Lung (tissue), 12 donors: Measurements from ENCODE around the gene DYNAP. TPM values are rescaled to one million over a fixed set of nuclear protein-coding genes. Genes with fewer than 3 reads are reported as not detected.

Experiments used
- ATAC-seq: fragments of 200-7000 bp; cut with Tn5 transposase; one replicate; pipeline ENCODE4 v1.9.1; 2020; ENCODE audit warnings: moderate number of reproducible peaks; ENCODE audit not compliant: insufficient read depth, low FRiP score
- DNase-seq, 3 donors: peaks; one replicate each; pipeline ENCODE4 v3.0.0-alpha.2; 2013 to 2017
- H3K27ac ChIP-seq, 2 donors: one replicate each; pipeline ENCODE4 v1.5.1; 2013; ENCODE audit warnings: mild to moderate bottlenecking in 2 of 2, moderate library complexity in 2 of 2, control low read depth in 1 of 2, inconsistent platforms in 1 of 2, low read depth in 1 of 2, low read length in 1 of 2
- H3K27me3 ChIP-seq, 3 donors: one replicate each; pipeline ENCODE4 v1.5.1; 2013; ENCODE audit warnings: low read length in 2 of 3; ENCODE audit not compliant: control insufficient read depth in 3 of 3, insufficient read depth in 3 of 3
- H3K36me3 ChIP-seq, 4 donors: one replicate each; pipeline ENCODE4 v1.5.1; 2013; ENCODE audit warnings: low read length in 4 of 4, mild to moderate bottlenecking in 1 of 4, moderate library complexity in 1 of 4; ENCODE audit not compliant: control insufficient read depth in 4 of 4, insufficient read depth in 4 of 4
- H3K4me1 ChIP-seq, 5 donors: one replicate each; pipeline ENCODE4 v1.5.1; 2013; ENCODE audit warnings: low read length in 5 of 5, mild to moderate bottlenecking in 2 of 5, moderate library complexity in 1 of 5; ENCODE audit not compliant: control insufficient read depth in 5 of 5, insufficient read depth in 5 of 5
- H3K4me3 ChIP-seq: one replicate; pipeline ENCODE4 v1.5.1; 2013; ENCODE audit warnings: mild to moderate bottlenecking, control low read depth, moderate library complexity
- H3K9ac ChIP-seq, 2 donors: one replicate each; pipeline ENCODE4 v1.5.1; 2013; ENCODE audit warnings: low read length in 2 of 2, control low read depth in 1 of 2; ENCODE audit not compliant: insufficient read depth in 1 of 2
- H3K9me3 ChIP-seq, 4 donors: one replicate each; pipeline ENCODE4 v1.5.1; 2013; ENCODE audit warnings: low read length in 3 of 4, mild to moderate bottlenecking in 1 of 4, moderate library complexity in 1 of 4; ENCODE audit not compliant: control insufficient read depth in 4 of 4, insufficient read depth in 3 of 4
- WGBS, 2 donors: extraction: QIAGEN DNeasy Blood & Tissue Kit; methylation state at CpG; one replicate each; pipeline ENCODE4 v1.1.7; 2013; 5-methylcytosine and 5-hydroxymethylcytosine counted together
- polyA plus RNA-seq, 2 donors: library from polyadenylated mRNA; stranded (reverse); fragments of 200-250 nt; gene quantifications; one replicate each; pipeline ENCODE4 v1.2.1, GENCODE V29; 2013
- total RNA-seq, 2 donors: library from RNA; depleted of rRNA in 1 of 2; stranded (reverse); fragments of >200 nt in 1 of 2; gene quantifications; one replicate each; pipeline ENCODE4 v1.2.1, GENCODE V29; 2014 to 2021
- TF ChIP-seq, protein P1 (sequence below): IDR thresholded peaks from 2 replicates; pipeline ENCODE4 v1.5.1; 2012; ENCODE audit warnings: mild to moderate bottlenecking; ENCODE audit errors: control extremely low read depth, extremely low read depth
- donor health status: control.
- donor health status: control.
- donor health status: Bipolar disorder and iron deficiency.
- donor health status: healthy.
- donor health status: DM: yes; HTN: yes; CAD: no.

The DYNAP gene
- total and polyA plus RNA-seq, 4 donors, result not detected

DNA sequence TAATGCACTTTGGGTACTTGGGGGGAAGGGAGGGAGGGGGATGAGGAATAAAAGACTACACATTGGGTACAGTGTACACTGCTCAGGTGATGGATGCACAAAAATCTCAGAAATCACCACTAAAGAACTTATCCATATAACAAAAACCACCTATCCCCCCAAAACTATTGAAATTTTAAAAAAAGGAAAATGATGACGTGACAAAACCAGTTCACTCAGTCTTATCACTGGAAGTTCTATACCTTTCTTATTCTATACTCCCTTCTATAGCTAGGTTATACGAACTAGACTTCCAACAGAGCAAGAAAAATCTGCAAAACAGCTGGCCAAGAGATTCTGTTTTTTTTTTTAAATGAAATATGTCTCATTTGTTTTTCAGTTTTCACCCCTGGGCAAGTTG, 20.8 kb downstream of the DYNAP start:
- no peak overlapping the region for H3K27ac ChIP-seq
- 74 to 78% methylated on average over 2 of the region's 2 CpGs for WGBS, 2 donors
- TF ChIP-seq, protein P1, sequence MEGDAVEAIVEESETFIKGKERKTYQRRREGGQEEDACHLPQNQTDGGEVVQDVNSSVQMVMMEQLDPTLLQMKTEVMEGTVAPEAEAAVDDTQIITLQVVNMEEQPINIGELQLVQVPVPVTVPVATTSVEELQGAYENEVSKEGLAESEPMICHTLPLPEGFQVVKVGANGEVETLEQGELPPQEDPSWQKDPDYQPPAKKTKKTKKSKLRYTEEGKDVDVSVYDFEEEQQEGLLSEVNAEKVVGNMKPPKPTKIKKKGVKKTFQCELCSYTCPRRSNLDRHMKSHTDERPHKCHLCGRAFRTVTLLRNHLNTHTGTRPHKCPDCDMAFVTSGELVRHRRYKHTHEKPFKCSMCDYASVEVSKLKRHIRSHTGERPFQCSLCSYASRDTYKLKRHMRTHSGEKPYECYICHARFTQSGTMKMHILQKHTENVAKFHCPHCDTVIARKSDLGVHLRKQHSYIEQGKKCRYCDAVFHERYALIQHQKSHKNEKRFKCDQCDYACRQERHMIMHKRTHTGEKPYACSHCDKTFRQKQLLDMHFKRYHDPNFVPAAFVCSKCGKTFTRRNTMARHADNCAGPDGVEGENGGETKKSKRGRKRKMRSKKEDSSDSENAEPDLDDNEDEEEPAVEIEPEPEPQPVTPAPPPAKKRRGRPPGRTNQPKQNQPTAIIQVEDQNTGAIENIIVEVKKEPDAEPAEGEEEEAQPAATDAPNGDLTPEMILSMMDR, result no peak
- no peaks in the 10 kb centered on the region for H3K36me3 ChIP-seq
- H3K9me3 ChIP-seq, result no peaks in the 10 kb centered on the region
- no peak for DNase-seq
- peaks cover 0 to 1% (median 0%) of the 10 kb centered on the region in 5 donors for H3K4me1 ChIP-seq
- no peak for ATAC-seq
- H3K9ac ChIP-seq, result no peak overlapping the region
- H3K27me3 ChIP-seq, result no peaks in the 10 kb centered on the region
- no peak overlapping the region for H3K4me3 ChIP-seq

DNA sequence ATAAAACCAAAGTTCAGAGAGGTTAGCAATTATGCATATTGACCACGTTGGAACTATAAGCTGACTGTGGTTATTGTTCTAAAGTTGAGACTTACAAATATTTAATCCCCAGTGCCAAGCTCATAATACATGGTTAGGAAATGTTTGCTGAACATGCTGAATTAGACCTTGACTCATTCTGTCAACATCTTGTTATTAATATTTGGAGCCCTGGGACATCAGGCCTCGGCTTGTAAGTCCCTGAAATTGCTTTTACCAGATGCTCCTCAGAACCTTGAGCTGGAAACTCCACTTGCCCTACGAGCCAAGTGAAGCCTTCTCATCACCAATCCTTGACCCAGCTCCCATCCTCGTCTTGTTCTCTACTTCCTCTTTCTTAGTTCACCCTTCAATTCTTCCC, 21.2 kb downstream of the DYNAP start:
- DNase-seq (no peak), ATAC-seq (no peak)
- no peak overlapping the region for H3K9ac ChIP-seq
- no peaks in the 10 kb centered on the region for H3K36me3 ChIP-seq
- H3K4me3 ChIP-seq, result no peak overlapping the region
- no peaks in the 10 kb centered on the region for H3K9me3 ChIP-seq
- H3K27ac ChIP-seq, result no peak overlapping the region
- TF ChIP-seq, protein P1, result no peak
- 41 to 71% methylated on average over 4 of the region's 4 CpGs for WGBS, 2 donors
- H3K4me1 ChIP-seq, result no peaks in the 10 kb centered on the region
- H3K27me3 ChIP-seq, result no peaks in the 10 kb centered on the region

DNA sequence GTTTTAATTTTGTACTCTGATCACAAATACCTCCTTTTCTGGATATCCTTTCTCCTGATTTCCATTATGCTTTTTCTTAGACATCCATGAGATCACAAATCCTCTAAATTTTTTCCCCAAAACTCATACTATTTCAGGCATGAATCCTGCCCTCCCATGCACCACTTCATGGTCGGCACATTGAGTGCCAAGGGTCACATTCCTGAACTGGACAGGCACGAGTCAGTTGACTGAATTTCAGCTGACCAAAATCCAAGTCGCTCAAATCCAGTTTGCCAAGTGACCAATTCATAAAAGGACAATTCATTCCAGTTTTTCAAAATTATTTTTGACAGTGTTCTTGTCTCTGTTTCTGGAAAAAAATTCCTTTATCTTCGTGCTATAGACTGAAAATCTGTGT, 22.1 kb downstream of the DYNAP start:
- no peak for ATAC-seq
- no peaks in the 10 kb centered on the region for H3K36me3 ChIP-seq
- H3K4me3 ChIP-seq, result no peak overlapping the region
- no peak overlapping the region for H3K27ac ChIP-seq
- DNase-seq, result no peak
- H3K9me3 ChIP-seq, result no peaks in the 10 kb centered on the region
- H3K9ac ChIP-seq, result no peak overlapping the region
- TF ChIP-seq, protein P1, result no peak
- H3K27me3 ChIP-seq, result no peaks in the 10 kb centered on the region
- no peaks in the 10 kb centered on the region for H3K4me1 ChIP-seq
- WGBS, 2 donors, result 73 to 84% methylated on average over 4 of the region's 4 CpGs

DNA sequence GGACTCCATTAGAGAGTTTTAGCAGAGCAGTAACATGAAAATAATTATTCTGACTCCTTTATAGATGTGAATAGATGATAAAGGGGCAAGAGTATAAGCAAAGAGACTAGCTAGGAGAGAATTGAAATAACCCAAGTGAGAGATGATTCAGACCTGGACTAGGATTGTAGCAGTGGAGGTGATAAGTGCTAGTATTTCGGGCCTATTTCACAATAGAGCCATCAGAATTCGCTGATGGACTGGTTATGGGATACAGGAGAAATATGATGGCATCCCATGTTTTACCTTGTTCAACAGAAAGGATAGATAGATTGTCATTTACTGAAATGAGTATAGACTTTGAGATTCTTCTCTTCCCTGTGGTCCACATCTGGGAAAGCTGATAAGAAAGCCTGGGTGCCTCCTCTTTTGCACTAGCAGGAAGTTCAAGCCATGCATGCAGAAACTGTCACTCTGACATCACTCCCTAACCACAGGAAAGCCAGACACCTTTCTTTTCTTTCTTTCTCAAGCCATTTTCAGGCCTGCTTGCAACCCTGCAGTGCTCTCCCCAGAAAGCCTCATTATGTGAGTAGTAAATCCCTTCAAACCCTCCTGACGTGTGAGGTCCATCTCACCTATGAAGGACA, 25.3 kb downstream of the DYNAP start:
- no peak for DNase-seq
- Histone ChIP-seq H3K36me3 (no peaks in the 10 kb centered on the region), H3K27ac (no peak overlapping the region), H3K4me1 (no peaks in the 10 kb centered on the region), H3K9ac (no peak overlapping the region), H3K27me3 (no peaks in the 10 kb centered on the region), H3K9me3 (no peaks in the 10 kb centered on the region), H3K4me3 (no peak overlapping the region)
- WGBS, 2 donors, result 65 to 81% methylated on average over 3 of the region's 3 CpGs
- TF ChIP-seq, protein P1, result no peak
- no peak for ATAC-seq
